Activated CD4-positive, alpha-beta T cell treated with anti-CD3 and anti-CD28 coated beads for 4 hours (primary cell): ENCODE measurements around the gene TRDN.
"Not testable (repeated sequence)": the region's sequence is repeated elsewhere in the genome, so short reads cannot be mapped to it uniquely, and the experiment has no call there.

Experiments used
- DNase-seq, 2 donors: peaks; one replicate each; pipeline ENCODE4 v3.0.0-alpha.2; 2020

Gene TRDN

DNA sequence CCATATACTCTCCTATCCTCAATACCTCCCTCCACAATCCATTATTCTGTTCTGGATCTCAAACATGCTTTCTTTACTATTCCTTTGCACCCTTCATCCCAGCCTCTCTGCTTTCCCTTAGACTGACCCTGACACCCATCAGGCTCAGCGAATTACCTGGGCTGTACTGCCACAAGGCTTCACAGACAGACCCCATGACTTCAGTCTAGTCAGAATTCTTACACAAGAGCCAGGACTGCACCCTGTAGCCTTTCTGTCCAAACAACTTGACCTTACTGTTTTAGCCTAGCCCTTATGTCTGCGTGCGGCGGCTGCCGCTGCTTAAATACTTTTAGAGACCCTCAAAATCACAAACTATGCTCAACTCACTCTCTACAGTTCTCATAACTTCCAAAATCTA lies 76.9 kb downstream of the TRDN start:
- not testable (repeated sequence) for DNase-seq

DNA sequence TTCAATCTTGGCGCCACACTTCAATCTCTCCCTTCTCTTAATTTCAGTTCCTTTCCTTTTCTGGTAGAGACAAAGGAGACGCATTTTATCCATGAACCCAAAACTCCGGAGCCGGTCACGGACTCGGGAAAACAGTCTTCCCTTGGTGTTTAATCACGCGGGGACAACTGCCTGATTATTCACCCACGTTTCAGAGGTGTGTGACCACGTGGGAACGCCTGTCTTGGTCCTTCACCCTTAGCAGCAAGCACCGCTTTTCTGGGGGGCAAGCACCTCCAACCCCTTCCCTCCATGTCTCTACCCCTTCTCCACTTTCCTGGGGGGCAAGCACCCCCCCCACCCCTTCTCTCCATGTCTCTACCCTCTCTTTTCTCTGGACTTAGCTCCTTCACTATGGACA lies 79.3 kb downstream of the TRDN start:
- DNase-seq: not testable (repeated sequence)

DNA sequence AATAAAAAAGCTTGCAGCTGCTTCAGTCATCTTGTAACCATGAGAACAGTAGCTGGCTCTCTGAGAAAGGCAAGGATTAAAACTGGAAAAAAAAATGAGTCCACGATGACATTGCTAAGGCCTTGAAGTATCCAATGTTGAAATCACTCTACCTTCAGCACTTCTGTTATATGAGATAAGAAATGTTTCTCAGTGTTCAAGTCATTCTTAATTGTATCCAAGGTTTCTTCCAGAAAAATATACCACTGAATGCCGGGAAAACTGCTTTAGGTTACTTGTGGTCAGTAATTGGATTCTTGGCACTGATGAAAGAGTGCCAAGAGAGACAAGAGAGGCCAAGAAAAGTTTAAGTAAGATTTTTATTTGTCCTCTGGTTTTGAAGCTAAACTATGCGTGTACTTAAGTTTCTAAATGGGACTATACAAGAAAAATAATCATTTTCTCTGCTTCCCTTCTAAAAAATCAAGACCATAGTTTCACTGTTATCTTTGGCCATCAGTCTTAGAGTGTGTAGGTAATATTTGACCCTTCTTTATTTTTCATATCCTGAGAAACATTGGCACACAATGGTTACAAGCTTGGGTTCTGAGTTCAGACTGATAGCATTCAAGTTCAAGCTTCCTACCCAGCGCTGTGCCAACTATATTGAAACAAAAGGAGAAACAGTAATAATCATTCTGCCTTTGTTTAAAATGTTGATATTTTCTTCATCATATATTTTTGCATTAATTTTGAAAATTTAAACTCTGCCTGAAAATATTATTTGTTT lies 84.6 kb downstream of the TRDN start:
- DNase-seq: no peak

DNA sequence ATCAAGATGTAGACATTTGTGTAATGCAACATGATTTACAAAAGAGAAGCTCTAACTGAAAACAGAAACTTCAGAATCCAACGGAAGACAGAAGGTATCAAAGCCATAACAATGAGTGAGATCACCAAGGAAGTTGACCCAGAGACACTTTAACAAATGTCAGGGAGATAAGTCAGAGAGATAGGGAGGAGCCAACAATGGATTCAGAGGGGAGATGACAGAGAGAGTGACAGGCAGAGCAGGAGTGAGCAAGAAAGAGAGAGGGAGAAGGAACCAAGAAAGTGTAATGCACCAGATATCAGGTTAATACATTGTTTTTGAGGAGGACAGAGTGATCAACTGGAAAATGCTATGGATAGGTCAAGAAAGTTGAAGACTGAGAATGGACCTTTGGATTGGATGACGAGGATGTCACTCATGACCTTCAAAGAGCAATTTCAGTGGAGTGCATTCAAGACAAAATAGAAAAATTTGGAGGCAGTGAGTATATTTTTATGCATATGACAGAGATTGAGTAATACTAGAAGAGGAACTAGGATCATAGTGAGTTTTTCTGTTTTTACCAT lies 86.6 kb downstream of the TRDN start:
- no peak for DNase-seq

GRCh38 chr6:123549476-123549875 lies 87.3 kb downstream of the TRDN start:
- no peak for DNase-seq

GRCh38 chr6:123547216-123547978 lies 89.4 kb downstream of the TRDN start:
- no peak for DNase-seq

DNA sequence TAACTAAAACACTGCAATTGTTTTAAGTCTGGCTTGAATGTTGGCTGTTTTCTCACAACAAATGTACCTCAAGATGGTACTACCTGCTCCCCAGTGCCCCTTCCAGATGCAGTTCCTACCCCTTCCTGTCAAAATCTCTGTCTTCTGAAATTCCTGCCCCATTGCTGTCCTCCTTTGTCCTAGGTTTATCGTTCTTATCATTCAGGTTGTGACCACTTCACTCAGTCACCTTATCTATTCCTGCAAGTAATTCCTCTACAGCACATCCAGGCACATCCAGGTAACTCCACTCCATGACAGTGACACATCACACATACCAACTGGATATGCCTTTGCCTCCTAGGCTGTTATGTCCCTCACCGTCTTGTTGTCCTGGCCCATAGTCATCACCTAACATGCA lies 90.2 kb downstream of the TRDN start:
- no peak for DNase-seq

GRCh38 chr6:123541462-123541861 lies 95.3 kb downstream of the TRDN start:
- DNase-seq: no peak

- DNase-seq: no peak
These were observed 102.7 kb downstream of the TRDN start for GRCh38 chr6:123533862-123534648.

- no peak for DNase-seq
These were observed 106.9 kb downstream of the TRDN start for GRCh38 chr6:123529843-123530242.

DNA sequence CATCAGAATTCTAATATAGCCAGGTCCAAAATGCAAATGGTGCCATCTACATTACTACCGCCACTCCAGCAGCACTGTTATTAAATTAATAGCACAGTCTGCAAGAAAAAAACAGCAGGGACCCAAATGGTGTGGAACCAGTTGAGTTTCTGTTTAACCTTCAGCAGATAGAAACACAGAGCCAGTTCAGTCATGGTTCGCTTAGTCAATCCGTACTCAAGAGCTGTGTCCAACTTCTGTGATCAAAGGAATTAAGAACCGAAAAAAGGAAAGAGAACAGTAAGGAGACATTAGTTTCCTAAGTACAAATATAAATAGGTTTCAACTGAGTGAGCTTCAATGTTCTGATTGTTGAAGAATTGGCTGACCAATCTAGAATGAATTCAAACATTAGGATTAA lies 107.7 kb downstream of the TRDN start:
- no peak for DNase-seq

GRCh38 chr6:123527406-123527805 lies 109.3 kb downstream of the TRDN start:
- no peak for DNase-seq

- DNase-seq: no peak
These were observed 110.6 kb downstream of the TRDN start for GRCh38 chr6:123526128-123526527.

- DNase-seq: no peak
These were observed 112.0 kb downstream of the TRDN start for GRCh38 chr6:123524781-123525180.

GRCh38 chr6:123520217-123520616 lies 116.5 kb downstream of the TRDN start:
- DNase-seq: no peak

DNA sequence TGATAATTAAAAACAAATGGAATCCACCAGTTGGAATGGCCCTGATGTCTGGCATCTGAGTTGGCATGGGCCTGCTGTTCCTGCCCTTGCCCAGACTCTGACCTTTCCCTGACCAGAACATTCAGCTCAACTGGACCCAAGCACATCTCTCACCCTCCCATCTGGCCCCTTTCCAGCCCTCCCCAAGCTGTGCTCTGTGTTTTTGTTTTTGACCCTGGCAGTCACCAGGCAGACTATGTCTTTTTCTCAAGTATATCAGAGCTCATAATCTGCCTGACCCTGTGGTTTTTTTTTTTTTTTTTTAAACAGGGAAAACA lies 117.6 kb downstream of the TRDN start:
- DNase-seq: no peak

DNA sequence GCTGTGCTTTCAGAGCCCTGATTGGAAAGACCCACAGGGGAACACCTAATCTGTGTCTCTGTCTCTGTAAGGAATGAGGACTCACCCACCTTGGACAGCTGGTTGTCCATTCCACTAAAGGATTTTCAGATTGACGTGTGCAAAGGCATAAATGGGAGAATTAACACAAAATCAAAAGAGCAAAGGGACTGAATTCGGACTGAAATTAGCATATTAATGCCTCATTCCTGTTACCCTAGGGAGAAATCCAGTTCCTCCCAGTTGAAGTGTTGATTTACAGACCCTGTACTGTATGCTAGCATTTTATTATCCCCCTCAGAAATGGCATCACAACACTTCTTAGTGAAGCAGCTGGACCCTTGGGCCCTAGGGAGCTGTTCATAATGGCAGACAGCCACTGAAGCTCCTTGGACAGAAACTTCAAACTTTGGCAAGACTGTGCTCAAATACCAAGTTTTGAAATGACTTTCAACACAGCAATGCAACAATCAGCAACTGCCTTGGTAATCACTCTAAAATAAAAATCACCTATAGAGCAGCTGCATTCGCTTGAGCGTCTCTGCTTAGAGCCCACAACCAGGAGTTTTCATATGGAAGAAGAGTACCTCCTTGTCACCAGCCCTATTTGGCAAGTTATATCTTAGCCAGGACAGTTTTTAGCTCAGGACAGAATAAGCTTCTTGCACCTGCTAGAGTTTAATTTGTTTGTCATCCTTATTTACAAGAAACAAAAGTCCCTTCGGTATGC lies 118.1 kb downstream of the TRDN start:
- DNase-seq: no peak

DNA sequence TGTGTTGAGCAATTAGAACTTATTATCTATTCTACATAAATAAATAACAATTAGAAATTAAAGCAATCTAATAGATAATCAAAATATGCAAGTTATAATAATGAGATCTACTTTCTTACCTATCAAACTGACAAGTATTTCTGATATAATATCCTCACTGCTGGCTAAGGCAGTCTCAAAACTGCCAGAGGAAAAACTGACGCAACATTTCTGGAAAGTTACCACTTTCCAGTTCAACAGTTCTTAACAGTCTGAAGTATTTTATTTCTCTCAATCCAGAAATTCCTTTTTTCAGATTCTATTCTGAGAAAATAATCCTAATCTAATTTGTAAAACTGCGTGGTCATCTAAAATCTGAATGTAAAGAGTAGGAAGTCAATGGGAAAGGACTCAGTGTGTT lies 121.0 kb downstream of the TRDN start:
- DNase-seq: no peak

GRCh38 chr6:123509112-123509511 lies 127.6 kb downstream of the TRDN start:
- no peak for DNase-seq

DNA sequence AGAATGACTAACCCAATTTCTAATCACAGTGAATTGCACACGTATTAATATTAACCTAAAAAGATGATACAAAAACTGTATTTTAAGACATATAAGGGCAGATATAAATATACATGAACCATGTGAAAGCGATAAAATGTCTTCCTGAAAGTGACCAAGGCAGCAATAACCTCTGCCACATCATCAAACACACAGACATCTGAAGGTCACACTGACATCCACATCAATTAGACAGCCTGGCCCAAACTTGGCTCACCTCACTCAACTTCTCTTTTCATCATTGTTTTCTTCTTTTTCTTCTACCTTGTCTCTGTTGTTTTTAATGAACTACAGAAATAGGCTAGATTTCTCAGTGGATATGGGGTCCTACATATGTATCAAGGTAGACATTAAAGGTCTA lies 128.5 kb downstream of the TRDN start:
- no peak for DNase-seq

- DNase-seq: no peak
These were observed 129.2 kb downstream of the TRDN start for GRCh38 chr6:123507582-123507981.

- no peak for DNase-seq
These were observed 133.1 kb downstream of the TRDN start for GRCh38 chr6:123503619-123504018.

GRCh38 chr6:123497025-123497424 lies 139.7 kb downstream of the TRDN start:
- DNase-seq: no peak
